ENCODE data around the gene GNE.
"Not testable (repeated sequence)": the region's sequence is repeated elsewhere in the genome, so short reads cannot be mapped to it uniquely, and the experiment has no call there.

The GNE gene

DNA sequence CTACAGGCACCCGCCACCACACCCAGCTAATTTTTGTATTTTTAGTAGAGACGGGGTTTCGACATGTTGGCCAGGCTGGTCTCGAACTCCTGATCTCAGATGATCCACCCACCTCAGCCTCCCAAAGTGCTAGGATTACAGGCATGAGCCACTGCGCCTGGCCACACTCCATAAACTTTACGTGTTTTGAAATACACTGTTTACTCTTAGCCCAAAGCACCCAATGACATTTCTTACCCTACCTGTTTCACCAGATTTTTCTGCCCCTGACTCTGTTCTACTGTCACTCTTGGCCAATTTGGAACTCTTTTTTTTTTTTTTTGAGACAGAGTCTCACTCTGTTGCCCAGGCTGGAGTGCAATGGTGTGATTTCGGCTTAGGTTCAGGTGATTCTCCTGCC, 15.1 kb upstream of the GNE start:
- FAIRE-seq; DNase-seq (ENCODE audit: low spot score): not testable (repeated sequence)

DNA sequence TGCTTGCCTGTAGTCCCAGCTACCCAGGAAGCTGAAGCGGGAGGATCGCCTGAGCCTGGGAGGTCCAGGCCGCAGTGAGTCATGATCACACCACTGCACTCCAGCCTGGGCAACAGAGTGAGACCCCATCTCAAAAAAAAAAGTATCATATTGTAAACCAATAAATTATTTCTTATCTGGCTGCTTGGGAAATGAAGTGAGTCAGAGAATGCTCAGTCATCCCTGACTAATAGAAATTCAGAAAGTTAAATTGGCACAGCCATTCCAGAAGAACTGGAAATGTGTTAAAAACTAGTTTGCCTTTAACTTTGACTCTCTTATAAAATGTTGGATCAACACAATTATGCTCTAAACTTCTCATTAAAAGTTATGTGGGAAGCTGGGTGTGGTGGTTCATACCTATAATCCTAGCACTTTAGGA, 9.8 kb upstream of the GNE start:
- DNase-seq (ENCODE audit: low spot score), result no peak
- FAIRE-seq, result no peak

DNA sequence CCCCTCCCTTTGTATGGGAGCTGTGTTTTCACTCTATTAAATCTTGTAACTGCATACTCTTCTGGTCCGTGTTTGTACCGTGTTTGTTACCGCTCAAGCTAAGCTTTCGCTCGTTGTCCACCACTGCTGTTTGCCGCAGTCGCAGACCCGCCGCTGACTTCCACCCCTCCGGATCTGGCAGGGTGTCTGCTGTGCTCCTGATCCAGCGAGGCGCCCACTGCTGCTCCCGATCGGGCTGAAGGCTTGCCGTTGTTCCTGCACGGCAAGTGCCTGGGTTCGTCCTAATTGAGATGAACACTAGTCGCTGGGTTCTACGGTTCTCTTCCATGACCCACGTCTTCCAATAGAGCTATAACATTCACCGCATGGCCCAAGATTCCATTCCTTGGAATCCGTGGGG, 6.6 kb upstream of the GNE start:
- DNase-seq (ENCODE audit: low spot score), result no peak
- no peak for FAIRE-seq

DNA sequence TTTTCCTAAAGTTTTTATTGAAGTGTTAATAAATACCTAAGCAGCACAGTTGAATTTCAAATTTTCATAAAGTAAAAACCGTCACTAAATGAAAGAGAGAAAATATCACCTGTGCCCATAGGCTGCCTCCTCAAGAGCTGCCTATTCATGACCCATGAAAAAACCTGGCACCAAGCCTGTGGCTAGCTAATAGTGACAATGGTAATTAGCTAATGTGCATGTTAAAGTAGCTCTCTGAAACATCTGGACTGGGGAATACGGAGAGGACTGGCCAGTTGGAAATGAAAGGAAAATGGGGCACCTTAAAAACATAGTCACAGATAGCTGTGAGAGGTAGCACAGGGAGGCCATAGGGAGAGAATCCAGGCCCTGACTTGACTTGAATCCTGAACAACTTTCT, 5.4 kb upstream of the GNE start:
- no peak for FAIRE-seq
- DNase-seq (ENCODE audit: low spot score), result no peak

DNA sequence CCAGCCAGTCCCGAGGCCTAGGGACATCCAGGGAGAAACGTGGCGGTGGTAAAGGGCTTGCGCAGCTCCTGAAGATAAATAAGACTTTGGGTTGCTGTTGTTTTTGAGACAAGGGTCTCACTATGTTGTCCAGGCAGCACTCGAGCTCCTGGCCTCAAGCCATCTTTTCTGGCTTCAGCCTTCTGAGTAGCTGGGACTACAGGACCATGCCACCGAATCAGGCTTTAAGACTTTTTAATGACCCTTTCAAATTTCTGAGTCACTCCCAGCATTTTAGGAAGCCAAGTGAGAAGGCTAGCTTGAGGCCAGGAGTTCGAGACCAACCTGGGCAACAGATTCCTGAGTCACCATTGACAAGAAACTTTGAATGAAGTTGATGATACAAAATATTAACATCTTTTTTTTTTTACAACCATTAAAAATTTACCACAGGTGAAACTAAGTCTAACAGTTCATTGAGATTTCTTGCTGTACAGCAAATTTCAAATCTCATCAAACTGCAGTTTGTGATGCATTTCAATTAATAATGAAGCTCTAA, 817 bp upstream of the GNE start:
- DNase-seq (ENCODE audit: low spot score) (no peak), FAIRE-seq (no peak)

DNA sequence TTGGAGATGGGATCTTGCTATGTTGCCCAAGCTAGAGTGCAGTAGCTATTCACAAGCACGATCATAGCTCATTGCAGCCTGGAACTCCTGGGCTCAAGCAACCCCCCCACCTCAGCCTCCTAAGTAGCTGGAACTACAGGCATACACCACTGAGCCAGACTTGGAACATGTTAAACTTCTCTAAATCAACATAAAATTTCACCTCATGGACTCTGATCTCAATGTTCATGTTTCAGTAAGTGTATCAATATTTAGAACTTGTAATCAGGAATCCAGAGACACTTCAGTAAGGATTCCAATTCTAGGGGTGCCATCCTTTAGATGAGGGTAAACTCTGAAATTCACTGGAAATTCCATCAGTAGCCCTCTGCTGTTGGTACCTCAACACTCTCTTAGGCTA, 6.8 kb downstream of the GNE start:
- no peak for FAIRE-seq

DNA sequence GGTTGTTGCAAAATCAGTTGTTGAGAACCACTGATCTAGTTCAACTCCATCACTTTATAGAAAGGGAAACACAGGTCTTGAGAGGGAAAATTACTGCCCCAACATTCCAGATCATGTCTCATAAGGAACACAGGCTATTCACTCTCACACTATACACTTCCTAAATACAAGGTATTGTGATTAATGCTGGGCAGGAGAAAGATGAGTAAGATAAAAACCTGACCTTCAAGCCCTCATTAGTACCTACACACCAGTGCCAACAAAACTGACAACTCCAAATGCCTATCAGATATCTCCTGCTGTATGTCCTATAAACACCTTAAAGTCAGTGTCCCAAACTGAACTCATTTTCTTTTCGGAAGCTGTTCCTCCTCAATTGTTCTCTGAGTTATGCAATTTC, 8.2 kb downstream of the GNE start:
- DNase-seq (ENCODE audit: low spot score), result no peak
- no peak for FAIRE-seq

More for the DNA sequence above, 6.8 kb downstream of the GNE start:
- DNase-seq (ENCODE audit: low spot score), result no peak

DNA sequence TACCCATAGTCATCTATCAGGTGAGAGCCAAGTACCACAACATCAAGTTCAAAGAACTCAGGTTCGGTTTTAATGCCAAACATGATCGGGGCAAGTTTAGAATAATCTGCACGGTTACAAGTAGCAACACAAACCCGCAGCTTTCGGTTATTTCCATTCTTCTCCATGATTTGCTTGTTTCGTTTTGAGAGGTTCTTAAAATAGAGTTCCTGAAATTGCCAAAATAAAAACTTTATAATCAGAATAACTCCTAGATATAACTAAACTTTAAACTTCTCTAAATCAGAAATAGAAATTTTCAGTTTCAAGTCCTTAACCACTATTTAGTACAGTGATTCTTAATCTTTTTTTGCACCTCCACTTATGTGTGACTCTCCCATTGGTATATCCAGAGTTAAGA, 9.1 kb downstream of the GNE start:
- FAIRE-seq, result no peak
- DNase-seq (ENCODE audit: low spot score), result no peak

DNA sequence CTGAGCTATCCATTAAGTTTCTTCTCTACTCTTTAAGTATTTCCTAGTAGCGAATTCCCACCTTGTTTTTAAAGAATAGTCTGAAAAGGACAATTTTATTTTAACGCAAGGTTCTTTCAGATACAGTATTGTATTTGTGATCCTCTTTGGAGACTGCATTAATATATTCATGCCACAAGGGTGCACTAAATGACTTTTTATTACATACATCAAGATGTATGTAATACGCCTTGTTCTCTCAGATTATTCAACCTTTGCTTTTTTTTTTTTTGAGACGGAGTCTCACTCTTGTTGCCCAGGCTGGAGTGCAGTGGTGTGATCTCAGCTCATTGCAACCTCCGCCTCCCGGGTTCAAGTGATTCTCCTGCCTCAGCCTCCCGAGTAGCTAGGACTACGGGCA, 10.2 kb downstream of the GNE start:
- FAIRE-seq, result not testable (repeated sequence)

DNA sequence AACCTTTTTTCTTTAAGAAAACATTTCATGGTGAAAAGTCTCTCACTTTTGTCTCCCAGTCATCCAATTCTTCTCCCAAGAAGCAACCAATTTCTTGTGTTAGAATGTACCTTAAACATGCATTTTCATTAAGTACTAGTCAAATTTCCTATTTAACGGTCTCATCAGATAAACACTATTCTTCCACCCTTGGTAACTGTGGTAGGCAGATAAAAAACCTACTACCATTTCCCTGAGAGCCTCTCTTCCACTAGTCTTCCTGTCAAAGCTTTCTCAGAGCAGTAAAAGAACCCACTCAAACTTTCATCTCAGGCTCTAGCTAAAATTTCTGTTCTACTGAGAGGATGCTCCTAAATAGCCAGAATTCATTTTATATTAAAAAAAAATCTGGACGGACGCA, 10.9 kb downstream of the GNE start:
- DNase-seq (ENCODE audit: low spot score) (no peak), FAIRE-seq (no peak)

More for the DNA sequence above, 10.2 kb downstream of the GNE start:
- DNase-seq (ENCODE audit: low spot score), result not testable (repeated sequence)

DNA sequence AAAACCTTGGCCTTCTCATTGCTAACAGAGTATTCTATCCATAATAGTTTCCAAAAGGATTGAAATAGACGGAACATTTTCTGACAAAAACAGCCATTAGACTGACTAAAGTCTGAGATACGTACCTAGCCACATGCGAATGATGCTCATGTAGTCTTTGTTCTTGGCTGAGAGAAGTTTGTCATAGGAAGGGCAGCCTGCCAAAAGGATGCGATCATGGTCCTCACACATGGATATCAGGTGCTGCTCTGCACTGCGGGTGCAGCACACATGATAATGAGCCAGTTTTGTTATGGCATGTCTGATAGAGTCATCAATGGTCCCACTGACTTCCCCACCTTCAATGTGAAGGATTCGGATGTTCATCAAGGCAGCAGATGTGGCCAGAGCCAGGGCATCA, 12.3 kb downstream of the GNE start:
- no peak for DNase-seq (ENCODE audit: low spot score)
- no peak for FAIRE-seq

DNA sequence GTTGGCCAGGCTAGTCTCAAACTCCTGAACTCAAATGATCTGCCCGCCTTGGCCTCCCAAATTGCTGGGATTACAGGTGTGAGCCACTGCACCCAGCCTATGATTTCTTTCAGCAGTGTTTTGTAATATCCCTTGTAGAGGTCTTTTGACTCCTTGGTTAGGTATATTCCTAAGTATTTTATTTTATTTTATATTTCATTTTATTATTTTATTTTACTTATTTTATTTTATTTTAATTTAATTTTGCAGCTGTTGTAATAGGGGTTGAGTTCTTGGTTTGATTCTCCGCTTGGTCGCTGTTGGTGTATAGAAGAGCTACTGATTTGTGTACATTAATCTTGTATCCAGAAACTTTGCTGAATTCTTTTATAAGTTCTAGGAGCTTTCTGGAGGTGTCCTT, 18.6 kb downstream of the GNE start:
- not testable (repeated sequence) for FAIRE-seq; DNase-seq (ENCODE audit: low spot score)

DNA sequence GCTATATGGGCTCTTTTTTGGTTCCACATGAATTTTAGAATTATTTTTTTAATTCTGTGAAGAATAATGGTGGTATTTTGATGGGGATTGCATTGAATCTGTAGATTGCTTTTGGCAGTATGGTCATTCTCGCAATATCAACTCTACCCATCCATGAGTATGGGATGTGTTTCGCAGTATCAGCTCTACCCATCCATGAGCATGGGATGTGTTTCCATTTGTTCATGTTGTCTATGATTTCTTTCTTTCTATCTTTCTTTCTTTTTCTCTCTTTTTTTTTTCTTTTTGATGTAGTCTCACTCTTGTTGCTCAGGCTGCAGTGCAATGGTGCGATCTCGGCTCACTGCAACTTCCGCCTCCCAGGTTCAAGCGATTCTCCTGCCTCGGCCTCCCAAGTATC, 19.0 kb downstream of the GNE start:
- FAIRE-seq, result not testable (repeated sequence)

DNA sequence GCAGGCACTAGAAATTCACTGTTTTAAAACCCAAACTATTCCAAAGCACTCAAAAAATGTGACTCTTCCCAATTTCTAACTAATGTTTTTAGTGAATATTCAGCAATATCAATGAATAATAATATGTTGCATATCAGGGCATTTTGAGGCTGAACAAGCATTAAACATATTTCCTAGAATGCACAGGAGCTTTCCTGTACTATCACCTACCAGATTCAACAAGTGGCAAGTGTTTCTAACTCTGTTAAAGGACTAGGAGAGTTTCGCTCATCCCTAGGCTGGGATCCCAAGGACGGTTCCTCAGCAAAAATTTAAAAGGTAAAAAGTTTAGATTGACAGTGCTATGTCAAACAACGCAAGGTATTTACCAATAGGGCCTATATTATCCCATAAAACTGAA, 21.0 kb downstream of the GNE start:
- no peak for DNase-seq (ENCODE audit: low spot score)
- no peak for FAIRE-seq

More for the DNA sequence above, 19.0 kb downstream of the GNE start:
- not testable (repeated sequence) for DNase-seq (ENCODE audit: low spot score)

DNA sequence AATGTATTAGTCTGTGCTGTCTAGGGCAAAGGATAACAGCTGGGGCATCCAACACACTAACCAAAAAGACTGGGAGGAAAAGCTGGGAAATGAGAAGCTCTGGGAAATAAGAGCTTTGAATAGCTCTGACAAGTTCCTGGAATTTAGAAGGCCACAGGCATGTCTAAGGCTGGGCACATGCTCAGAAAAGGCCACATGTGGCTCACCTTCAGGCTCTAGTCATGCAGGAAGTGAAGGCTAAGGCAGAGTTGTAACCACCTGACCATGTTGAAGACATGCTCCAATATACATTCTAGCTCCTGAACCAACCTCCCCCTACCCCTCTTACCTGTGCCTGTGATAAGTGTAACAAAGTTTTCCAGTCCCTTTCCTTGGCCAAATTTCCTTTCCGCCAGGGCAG, 35.8 kb downstream of the GNE start:
- DNase-seq (ENCODE audit: low spot score) (no peak), FAIRE-seq (no peak)

DNA sequence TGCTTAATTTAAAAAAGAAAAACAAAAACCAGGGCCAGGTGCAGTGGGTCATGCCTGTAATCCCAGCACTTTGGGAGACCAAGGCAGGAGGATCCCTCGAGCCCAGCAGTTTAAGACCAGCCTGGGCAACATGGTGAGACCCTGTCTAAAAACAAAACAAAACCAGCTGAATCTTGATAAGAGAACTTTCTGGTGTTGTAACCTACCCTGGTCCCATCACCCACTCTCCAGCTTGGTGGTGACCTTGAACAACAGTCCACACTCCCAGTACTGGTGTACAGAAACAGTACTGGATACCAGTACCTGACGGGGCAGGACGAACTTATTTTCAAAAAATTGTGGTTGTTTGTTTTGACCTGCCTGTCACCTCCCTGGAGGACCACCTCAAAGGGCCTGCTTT, 36.6 kb downstream of the GNE start:
- FAIRE-seq, result no peak
- DNase-seq (ENCODE audit: low spot score), result no peak

DNA sequence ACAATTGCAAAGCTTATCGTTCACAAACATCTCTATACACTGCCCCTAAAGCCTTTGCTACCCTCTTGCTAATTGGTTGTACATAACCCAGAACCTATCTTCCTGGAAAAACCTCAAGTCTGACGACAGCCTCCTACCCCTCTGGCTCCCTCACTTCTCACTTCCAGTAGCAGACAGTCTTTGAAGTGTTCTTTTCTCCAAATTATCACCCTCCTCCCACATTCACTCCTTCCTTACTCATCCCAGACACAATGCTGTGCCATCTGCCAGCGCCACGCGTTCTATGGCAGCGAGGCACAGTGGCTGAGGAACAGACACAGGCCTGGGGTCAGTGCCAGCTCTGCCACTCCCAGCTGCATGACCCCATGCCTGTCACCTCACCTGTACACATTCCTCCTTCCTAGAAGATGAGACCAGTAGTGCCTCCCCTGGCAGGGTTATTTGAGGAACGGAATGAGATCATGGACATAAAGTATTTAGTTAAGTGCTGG, 39.8 kb downstream of the GNE start:
- FAIRE-seq (no peak), DNase-seq (ENCODE audit: low spot score) (no peak)

DNA sequence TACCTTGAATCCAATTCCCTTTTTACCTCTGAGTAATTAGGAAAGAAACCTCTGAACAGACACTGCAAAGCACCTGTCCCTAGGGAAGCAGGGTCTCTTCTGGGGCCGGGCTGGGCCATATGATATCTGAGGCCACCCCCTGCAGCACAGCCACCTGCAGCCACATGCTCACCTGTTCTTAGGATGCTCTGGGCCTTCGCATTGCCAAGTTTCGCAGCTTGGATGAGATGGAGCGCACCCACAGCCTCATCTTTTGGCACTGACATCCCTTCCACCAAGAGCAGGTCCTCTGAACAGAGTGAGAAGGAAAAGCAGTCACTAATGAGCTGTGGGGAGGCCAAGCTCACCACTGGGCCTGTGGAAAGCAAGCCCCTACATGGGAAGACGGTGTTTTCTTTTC, 40.2 kb downstream of the GNE start:
- FAIRE-seq, result no peak
- no peak for DNase-seq (ENCODE audit: low spot score)

DNA sequence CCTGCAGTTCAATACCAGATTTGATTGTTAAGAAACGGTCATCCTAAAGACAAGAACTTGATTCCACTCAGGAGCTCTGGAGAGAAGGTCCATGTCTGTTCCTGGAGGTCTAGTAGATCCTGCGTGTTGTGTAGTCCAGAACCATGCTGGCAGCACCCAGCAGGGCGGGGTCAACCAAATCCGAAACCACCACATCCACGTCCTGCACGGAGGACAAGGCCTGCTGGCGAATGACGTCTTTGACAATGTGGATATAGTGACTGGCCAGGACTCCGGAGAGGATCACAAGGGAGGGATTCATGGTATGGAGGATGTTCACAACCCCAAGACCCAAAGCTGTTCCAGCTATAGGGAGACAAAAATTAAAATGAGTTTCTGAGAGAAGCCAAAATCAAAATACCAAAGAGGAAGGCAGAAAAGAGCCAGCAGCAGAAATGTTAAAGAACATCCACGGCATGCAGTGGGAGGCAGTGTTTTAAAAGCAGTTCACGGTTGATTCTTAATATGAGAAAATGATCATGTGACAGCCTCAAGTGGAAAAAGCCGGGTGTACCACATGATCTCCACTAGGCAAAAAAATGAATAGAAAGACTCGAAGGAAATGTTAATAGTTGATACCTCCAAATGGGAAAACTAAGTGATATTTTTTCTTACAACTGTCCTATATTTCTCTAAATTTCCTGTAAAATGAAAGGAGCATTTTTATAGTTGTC, 40.8 kb downstream of the GNE start:
- DNase-seq (ENCODE audit: low spot score), result no peak
- no peak for FAIRE-seq

DNA sequence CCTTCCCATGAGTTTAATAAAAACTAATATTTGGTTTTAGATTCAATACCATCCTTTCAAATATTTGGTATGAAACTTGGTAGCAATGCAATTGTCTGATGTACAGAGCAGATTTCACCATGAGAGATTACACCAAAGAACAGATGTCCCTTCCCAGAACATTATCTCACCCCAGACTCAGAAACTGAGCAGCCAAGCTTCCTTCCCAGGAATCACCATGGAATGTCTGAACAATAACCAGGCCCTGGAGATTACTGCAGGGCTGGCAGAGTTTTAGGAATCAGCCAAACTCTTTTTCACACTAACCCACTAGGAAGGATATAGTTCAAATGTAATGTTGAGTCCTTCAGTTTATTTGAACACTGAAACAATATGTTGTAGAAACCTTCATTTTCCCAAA, 43.7 kb downstream of the GNE start:
- FAIRE-seq (no peak), DNase-seq (ENCODE audit: low spot score) (no peak)

DNA sequence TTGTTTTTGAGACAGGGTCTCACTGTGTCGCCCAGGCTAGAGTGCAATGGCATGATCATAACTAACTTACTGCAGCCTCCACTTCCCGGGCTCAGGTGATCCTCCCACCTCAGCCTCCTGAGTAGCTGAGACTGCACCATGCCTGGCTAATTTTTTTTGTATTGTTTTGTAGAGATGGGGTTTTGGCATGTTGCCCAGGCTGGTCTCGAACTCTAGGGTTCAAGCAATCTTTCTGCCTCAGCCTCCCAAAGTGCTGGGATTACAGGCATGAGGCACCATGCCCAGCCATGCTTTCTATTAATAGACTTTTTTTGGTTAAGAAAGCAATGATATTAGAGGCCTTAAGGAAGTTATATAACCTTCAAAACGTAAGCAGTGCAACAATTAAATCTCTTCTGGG, 44.3 kb downstream of the GNE start:
- FAIRE-seq, result no peak
- no peak for DNase-seq (ENCODE audit: low spot score)

DNA sequence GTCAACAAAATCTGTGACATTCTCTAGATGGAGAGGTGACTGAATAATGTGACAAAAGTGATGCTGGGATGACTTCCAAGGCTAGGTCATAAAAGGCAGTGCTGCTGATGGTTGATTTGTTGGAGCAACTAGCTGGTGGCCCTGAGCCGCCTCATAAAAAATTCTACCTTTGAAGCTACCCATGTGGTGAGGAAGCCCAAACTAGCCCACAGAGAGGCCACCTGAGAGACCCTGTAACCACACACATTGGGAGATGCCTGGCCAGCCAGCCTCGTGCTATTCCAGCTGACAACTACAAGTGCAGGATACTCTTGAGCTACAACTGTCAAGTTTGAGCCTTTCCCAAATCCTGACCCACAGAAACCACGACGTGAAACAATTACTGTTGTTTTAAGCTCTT, 44.9 kb downstream of the GNE start:
- no peak for DNase-seq (ENCODE audit: low spot score)
- FAIRE-seq, result no peak

DNA sequence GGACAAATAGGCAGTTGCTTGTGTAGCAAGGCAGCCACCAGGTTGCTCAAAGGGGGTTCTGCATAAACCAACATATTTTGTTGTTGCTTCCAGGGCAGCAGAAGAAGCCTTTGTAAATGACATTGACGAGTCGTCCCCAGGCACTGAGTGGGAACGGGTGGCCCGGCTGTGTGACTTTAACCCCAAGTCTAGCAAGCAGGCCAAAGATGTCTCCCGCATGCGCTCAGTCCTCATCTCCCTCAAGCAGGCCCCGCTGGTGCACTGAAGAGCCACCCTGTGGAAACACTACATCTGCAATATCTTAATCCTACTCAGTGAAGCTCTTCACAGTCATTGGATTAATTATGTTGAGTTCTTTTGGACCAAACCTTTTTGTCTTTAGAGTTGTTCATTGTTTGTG, 46.7 kb downstream of the GNE start:
- FAIRE-seq (no peak), DNase-seq (ENCODE audit: low spot score) (no peak)
